ENCODE data around the gene CALHM2.

Gene CALHM2

DNA sequence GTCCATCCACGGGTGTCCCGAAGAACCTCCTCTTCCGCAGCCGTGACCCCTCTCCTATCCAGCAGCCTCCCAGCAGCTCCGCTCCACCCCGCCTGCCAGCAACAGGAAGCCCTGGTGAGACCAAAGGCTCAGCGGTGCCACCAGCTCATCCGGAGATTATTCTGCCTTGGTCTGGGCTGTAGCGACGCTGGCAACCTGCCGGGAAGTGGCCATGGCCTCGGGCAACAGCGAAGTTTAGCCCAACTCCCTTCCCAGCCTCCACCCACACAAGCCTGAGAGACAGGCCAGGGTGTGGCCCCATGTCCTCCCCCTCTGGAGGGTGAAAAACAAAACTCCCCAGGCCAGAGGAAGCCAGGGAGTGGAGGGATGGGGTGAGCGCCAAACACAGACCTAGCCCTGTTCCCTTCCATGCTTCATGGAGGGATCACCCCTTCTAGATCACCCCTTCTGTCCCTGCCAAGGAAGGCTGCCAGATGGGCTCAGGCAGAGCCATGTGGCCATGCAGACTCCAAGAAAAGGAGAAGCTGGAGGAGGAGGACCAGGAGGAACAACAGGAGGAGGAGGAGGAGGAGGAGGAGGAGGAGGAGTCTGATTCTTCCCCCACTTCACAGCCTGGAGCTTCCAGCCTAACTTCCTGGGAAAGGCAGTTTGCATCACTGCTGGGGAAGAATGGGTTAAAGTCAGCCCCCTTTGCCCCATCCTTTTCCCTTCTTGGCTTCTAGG is 918 bp downstream of the CALHM2 start:
- Mint-ChIP-seq H3K9me3 (no peaks in the 10 kb centered on the region), H3K4me1 (ENCODE audit: low read depth in 2 of 2) (peaks cover 52 to 61% of the 10 kb centered on the region in 2 donors), H3K4me3 (peak overlapping the region; percentile 95 to 96), H3K27me3 (no peaks in the 10 kb centered on the region), H3K27ac (peak overlapping the region; percentile 90 to 91), H3K36me3 (ENCODE audit: insufficient read depth) (peaks cover 44% of the 10 kb centered on the region)
- DNase-seq (peak; percentile 35 to 43 (median 38)), ATAC-seq (replicated peaks) (peak; percentile 79)

DNA sequence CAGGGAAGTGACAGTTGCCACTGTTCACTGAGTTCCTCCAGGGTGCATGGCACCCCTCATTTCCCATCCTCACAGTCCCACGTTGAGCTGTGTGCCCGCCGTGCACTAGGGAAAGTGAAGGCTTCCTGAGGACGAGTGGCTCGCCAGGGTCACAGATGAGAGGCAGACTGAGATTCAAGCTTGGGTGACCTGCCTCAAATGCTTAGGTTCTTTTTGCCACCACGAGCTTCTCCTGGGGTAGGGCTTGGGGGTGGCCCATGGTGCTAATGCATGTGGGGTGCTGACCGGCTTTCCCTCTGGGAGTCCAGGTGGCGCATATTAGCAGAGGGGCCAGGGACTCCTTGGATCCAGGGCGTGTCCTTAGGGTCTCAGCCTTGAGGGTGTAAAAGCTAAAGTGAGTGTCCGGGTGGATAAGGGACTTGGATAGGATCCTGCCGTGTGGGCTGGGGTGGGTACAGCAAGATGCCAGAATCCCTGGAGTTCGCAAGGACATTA is 1.9 kb downstream of the CALHM2 start:
- Mint-ChIP-seq H3K4me3 (peak overlapping the region; percentile 95 to 96), H3K27me3 (no peaks in the 10 kb centered on the region), H3K4me1 (ENCODE audit: low read depth in 2 of 2) (peaks cover 55 to 64% of the 10 kb centered on the region in 2 donors), H3K27ac (peak overlapping the region; percentile 90 to 91), H3K9me3 (no peaks in the 10 kb centered on the region), H3K36me3 (ENCODE audit: insufficient read depth) (peaks cover 47% of the 10 kb centered on the region)
- DNase-seq (no peak), ATAC-seq (replicated peaks) (no peak)

DNA sequence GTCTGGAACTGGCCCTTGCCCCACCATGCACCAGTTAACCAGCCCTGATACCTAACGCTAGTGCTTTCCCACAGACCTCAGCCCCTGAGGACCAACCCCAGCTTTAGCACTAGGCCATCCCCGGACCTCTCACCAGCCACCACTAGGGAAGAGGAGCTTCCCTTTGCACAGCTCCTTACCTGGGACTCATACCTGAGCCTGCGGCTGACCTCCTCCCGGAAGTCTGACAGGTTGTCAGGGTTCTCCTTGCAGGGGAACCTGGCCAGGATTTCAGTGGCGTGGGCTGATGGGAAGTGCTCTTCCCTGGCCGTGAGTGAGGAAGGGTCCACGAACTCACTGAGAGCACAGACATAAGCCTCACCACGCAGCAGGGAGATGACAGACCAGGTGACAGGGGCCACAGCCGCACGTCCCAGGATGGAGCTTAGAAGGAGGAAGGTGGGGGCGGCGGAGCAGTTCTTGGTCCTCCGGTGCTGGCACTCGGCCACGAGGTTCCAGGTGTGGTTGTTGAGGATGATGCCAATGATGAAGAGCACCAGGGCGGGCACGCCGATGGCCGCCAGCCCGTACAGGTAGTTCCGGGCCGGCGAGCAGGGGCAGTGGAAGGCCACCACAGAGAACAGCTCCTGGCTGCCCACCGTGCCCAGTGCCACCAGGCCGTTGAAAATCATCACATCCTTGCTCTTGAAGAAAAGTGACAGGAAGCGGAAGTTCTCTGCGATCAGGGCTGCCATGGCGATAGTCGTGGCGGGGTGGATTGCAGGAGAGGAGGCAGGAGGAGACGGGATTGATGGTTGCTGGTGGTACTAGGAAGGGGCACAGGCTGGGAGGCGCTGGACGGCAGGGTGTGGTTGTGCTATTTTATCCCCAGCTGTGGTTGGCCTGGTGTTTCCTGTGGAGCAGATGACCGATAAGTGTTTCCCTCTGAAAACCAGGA is 2.7 kb downstream of the CALHM2 start:
- no peak for ATAC-seq (replicated peaks)
- H3K9me3 Mint-ChIP-seq: no peaks in the 10 kb centered on the region
- peaks cover 48% of the 10 kb centered on the region for H3K36me3 Mint-ChIP-seq (ENCODE audit: insufficient read depth)
- H3K27ac Mint-ChIP-seq: peak overlapping the region; percentile 90 to 91
- H3K4me1 Mint-ChIP-seq (ENCODE audit: low read depth in 2 of 2): peaks cover 58 to 64% of the 10 kb centered on the region in 2 donors
- DNase-seq: no peak
- H3K4me3 Mint-ChIP-seq: peak overlapping the region; percentile 95 to 96
- no peaks in the 10 kb centered on the region for H3K27me3 Mint-ChIP-seq

DNA sequence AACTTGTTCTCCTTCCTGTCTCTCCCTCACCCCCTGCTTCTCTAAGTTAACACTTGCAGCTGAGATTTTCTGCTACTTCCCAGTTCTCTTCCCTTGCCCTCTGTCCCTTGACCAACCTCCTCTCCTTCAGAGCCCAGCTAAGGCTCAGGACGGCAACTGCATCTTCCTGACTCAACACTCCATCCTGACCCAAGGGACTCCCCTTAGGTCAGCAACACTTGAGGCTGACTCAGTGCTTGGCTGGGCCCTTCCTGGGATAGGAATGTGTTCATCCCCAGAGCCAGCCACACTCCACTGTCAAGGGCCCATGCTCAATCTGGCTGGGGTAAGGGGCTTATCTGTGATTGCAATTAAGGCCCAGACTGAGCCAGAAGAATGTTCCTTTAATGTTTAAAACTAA is 3.4 kb downstream of the CALHM2 start:
- Mint-ChIP-seq H3K4me1 (ENCODE audit: low read depth in 2 of 2) (peaks cover 56 to 61% of the 10 kb centered on the region in 2 donors), H3K27ac (peak overlapping the region; percentile 90 to 91), H3K27me3 (no peaks in the 10 kb centered on the region), H3K9me3 (no peaks in the 10 kb centered on the region), H3K36me3 (ENCODE audit: insufficient read depth) (peaks cover 53% of the 10 kb centered on the region), H3K4me3 (peak overlapping the region; percentile 95 to 96)
- DNase-seq (no peak), ATAC-seq (replicated peaks) (no peak)

DNA sequence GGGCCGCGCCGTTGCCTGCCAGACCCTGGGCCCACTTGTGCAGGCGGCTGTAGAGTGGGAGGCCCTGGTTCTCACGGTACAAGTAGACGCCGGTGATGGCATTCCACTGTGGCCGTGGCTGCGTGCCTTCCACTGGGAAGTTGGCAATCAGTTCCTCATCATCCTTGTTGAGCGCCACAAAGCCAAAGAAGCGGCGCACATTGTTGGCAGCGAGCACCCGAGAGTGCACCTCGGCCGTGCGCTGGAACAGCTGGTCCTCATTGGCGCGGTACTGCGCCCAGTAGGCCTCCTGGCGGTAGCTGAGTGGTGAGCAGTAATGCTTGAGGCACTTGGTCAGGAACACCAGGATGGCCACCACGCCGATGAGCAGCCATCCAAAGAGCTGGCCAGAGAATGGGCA is 5.0 kb downstream of the CALHM2 start:
- Mint-ChIP-seq H3K4me1 (ENCODE audit: low read depth in 2 of 2) (peaks cover 49 to 50% of the 10 kb centered on the region in 2 donors), H3K27ac (peak overlapping the region; percentile 35 to 62), H3K36me3 (ENCODE audit: insufficient read depth) (peaks cover 58% of the 10 kb centered on the region), H3K4me3 (peak overlapping the region in 1 of 2 donors; percentile 56), H3K9me3 (no peaks in the 10 kb centered on the region), H3K27me3 (no peaks in the 10 kb centered on the region)
- no peak for DNase-seq
- no peak for ATAC-seq (replicated peaks)

DNA sequence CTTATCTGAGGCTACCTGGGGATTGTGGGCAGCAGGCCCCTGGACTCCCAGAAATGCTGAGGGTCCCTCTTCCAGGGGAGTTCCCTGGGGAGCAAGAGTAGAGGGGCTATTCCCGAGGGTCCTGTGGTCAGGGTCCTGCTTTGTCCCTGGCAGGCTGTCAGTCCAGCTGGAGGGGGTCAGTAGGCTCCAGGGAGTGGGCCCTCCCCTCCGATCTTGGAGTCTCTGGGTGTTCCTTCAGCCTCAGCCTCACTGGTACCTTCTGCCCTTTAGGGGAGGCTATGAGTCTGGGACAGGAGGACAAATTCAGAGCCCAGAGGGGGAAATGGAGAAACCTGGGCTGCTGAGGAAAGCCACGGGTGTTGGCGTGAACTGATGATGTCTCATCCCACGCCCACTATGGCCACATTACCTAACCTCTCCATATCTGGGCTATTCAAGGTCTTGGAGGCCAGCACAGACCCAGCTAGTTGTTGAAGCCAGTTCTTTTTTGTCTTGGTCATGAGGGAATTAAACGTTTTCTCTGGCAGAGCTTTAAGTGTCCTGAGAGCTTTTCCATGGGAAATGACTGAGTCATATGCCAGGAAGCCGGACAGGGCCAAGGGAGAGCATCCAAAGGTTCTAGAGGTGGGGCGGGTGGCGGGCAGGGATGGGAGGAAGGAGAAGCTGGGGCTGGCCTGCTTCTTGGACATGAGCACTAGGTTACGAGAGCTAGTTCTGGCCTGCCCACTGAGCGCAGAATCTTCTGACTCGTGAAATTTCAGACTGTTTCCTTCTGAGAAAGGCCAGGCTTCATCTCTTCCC is 6.2 kb downstream of the CALHM2 start:
- H3K4me1 Mint-ChIP-seq (ENCODE audit: low read depth in 2 of 2): peaks cover 42 to 46% of the 10 kb centered on the region in 2 donors
- no peaks in the 10 kb centered on the region for H3K9me3 Mint-ChIP-seq
- ATAC-seq (replicated peaks) (no peak), DNase-seq (no peak)
- peak overlapping the region; percentile 62 to 82 for H3K27ac Mint-ChIP-seq
- H3K27me3 Mint-ChIP-seq: no peaks in the 10 kb centered on the region
- H3K36me3 Mint-ChIP-seq (ENCODE audit: insufficient read depth): peaks cover 62% of the 10 kb centered on the region
- H3K4me3 Mint-ChIP-seq: no peak overlapping the region

DNA sequence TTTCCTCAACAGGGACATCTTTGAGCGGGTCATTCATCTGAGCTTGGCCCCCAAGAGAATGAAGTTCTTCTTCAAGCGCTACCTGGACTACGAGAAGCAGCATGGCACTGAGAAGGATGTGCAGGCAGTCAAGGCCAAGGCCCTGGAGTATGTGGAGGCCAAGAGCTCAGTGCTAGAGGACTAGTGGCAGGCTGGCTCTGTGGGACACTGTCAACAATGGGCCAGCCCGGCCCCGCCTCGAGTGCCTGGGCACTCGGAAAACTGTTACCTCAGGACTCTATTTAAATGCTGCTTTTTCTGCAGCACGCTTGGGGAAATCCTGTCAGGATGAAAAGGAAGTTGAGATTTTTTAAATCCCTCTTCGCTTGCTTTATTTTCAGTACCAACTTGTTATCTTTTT is 6.8 kb downstream of the CALHM2 start:
- H3K4me3 Mint-ChIP-seq: no peak overlapping the region
- no peak for ATAC-seq (replicated peaks)
- H3K27me3 Mint-ChIP-seq: no peaks in the 10 kb centered on the region
- H3K4me1 Mint-ChIP-seq (ENCODE audit: low read depth in 2 of 2): peaks cover 36 to 40% of the 10 kb centered on the region in 2 donors
- H3K36me3 Mint-ChIP-seq (ENCODE audit: insufficient read depth): peaks cover 62% of the 10 kb centered on the region
- no peak for DNase-seq
- peak overlapping the region; percentile 62 to 82 for H3K27ac Mint-ChIP-seq
- no peaks in the 10 kb centered on the region for H3K9me3 Mint-ChIP-seq

DNA sequence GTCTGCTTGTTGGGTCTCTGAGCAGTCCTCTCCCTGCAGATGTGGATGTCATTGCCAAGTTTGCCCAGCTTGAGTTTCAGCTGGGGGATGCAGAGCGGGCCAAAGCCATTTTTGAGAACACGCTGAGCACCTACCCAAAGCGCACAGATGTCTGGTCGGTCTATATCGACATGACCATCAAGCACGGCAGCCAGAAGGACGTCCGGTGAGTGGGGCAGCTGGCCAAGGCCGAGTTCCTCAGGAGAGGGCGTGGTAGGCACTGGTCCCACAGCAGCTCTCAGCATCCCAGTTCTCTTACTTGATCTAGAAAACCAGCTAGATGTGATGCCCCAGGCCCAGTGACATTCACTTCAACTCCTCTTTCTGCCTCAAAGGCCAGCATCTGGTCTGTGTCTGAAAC is 7.7 kb downstream of the CALHM2 start:
- no peaks in the 10 kb centered on the region for H3K9me3 Mint-ChIP-seq
- peaks cover 29 to 31% of the 10 kb centered on the region in 2 donors for H3K4me1 Mint-ChIP-seq (ENCODE audit: low read depth in 2 of 2)
- H3K27ac Mint-ChIP-seq: peak overlapping the region; percentile 62 to 82
- no peak overlapping the region for H3K4me3 Mint-ChIP-seq
- H3K27me3 Mint-ChIP-seq: no peaks in the 10 kb centered on the region
- peaks cover 59% of the 10 kb centered on the region for H3K36me3 Mint-ChIP-seq (ENCODE audit: insufficient read depth)
- DNase-seq (no peak), ATAC-seq (replicated peaks) (no peak)

DNA sequence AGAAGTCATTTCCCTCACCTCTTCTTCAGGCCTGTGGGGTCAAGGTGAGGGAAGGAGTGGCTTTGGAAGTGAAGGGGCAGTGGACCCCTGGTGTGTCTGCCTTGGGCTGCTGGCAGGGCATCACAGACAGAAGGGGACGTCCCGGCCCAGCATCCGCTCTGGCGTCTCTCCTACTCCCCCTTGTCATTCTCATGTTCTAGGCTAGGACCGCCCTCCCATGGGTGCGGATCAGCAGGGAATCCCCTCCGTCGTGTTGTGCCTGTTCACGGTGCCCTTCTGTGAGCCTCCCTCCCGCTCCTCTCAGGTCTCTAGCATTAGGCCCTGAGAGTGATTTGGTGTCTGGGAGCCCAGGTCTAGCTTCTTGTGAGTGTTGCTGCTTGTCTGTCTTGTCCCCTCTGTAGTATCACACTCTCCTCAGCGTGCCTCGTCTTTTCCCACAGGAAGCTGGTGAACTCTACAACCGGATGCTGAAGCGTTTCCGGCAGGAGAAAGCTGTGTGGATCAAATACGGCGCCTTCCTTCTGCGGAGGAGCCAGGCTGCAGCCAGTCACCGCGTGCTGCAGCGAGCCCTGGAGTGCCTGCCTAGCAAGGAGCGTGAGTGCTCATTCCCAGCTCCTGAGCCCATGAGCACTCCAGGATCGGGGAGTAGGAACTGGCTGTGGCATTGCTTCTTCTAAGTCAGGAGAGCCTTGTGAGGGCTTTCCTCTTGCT is 8.5 kb downstream of the CALHM2 start:
- no peak overlapping the region for H3K4me3 Mint-ChIP-seq
- ATAC-seq (replicated peaks): no peak
- H3K36me3 Mint-ChIP-seq (ENCODE audit: insufficient read depth): peaks cover 56% of the 10 kb centered on the region
- H3K4me1 Mint-ChIP-seq (ENCODE audit: low read depth in 2 of 2): peaks cover 20 to 22% of the 10 kb centered on the region in 2 donors
- peak overlapping the region; percentile 81 to 82 for H3K27ac Mint-ChIP-seq
- no peaks in the 10 kb centered on the region for H3K9me3 Mint-ChIP-seq
- no peak for DNase-seq
- H3K27me3 Mint-ChIP-seq: no peaks in the 10 kb centered on the region

DNA sequence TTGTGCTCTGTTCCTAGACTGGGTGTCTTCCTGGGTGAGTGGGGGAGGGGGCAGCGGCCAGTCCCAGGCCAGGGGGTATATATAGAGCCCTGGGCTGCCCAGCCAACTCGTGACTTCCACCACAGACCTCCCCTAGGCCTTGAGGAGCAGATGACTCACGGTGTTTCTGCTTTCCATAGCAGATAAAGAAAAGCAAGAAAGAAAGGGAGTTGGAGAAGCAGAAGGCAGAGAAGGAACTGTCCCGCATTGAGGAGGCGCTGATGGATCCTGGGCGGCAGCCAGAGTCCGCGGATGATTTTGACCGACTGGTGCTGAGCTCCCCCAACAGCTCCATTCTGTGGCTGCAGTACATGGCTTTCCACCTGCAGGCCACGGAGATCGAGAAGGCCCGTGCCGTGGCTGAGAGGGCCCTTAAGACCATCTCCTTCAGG is 10.1 kb downstream of the CALHM2 start:
- Mint-ChIP-seq H3K4me1 (ENCODE audit: low read depth in 2 of 2) (peaks cover 8 to 14% of the 10 kb centered on the region in 2 donors), H3K27ac (peak overlapping the region in 1 of 2 donors; percentile 38), H3K4me3 (no peak overlapping the region), H3K9me3 (no peaks in the 10 kb centered on the region), H3K27me3 (no peaks in the 10 kb centered on the region), H3K36me3 (ENCODE audit: insufficient read depth) (peaks cover 53% of the 10 kb centered on the region)
- ATAC-seq (replicated peaks): no peak
- DNase-seq: no peak

DNA sequence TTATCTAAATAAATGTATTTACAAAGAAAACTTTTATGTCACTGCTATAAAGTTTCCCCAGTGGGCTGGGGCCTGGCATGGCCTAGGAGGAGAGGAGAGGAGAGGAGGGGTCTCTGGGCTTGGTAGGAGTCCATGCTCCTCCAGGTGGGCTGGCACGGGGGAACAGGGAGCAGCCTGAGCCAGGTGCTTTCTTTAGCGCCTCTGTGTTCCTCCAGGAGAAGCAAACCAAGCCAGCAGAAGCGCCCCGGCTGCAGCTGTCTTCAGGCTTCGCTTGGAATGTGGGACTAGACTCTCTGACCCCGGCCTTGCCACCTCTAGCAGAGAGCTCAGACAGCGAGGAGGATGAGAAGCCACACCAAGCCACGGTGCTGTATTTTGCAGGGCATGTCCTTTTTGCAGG is 10.6 kb downstream of the CALHM2 start:
- H3K4me3 Mint-ChIP-seq: no peak overlapping the region
- H3K27me3 Mint-ChIP-seq: no peaks in the 10 kb centered on the region
- peaks cover 53% of the 10 kb centered on the region for H3K36me3 Mint-ChIP-seq (ENCODE audit: insufficient read depth)
- peaks cover 4 to 11% of the 10 kb centered on the region in 2 donors for H3K4me1 Mint-ChIP-seq (ENCODE audit: low read depth in 2 of 2)
- DNase-seq (no peak), ATAC-seq (replicated peaks) (no peak)
- H3K27ac Mint-ChIP-seq: peak overlapping the region; percentile 38 to 66
- no peaks in the 10 kb centered on the region for H3K9me3 Mint-ChIP-seq

DNA sequence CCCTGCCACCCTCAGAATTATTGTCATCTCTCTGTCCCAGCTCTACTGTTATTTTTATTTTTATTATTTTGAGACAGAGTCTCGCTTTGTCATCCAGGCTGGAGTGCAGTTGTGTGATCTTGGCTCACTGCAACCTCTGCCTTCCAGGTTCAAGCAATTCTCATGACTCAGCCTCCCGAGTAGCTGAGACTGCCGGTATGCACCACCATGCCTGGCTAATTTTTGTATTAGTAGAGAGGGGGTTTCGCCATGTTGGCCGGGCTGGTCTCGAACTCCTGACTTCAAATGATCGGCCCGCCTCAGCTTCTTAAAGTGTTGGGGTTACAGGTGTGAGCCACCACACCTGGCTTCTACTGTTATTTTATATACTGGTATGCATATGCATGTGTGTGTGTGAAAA is 11.0 kb downstream of the CALHM2 start:
- no peaks in the 10 kb centered on the region for H3K27me3 Mint-ChIP-seq
- H3K36me3 Mint-ChIP-seq (ENCODE audit: insufficient read depth): peaks cover 53% of the 10 kb centered on the region
- peaks cover 6 to 11% of the 10 kb centered on the region in 2 donors for H3K4me1 Mint-ChIP-seq (ENCODE audit: low read depth in 2 of 2)
- H3K4me3 Mint-ChIP-seq: no peak overlapping the region
- DNase-seq (no peak), ATAC-seq (replicated peaks) (no peak)
- peak overlapping the region; percentile 38 to 66 for H3K27ac Mint-ChIP-seq
- no peaks in the 10 kb centered on the region for H3K9me3 Mint-ChIP-seq
